HK-2 (cell line): ENCODE results near the gene EXOSC5.
A peak's percentile ranks its signal among the peaks of the same experiment; 100 is the strongest.
"Not testable (repeated sequence)": the region's sequence is repeated elsewhere in the genome, so short reads cannot be mapped to it uniquely, and the experiment has no call there.

ENCODE experiments used
- DNase-seq: peaks from one replicate; pipeline ENCODE4 v3.0.0-alpha.2; 2018; ENCODE audit not compliant: unreplicated experiment

Gene EXOSC5

DNA sequence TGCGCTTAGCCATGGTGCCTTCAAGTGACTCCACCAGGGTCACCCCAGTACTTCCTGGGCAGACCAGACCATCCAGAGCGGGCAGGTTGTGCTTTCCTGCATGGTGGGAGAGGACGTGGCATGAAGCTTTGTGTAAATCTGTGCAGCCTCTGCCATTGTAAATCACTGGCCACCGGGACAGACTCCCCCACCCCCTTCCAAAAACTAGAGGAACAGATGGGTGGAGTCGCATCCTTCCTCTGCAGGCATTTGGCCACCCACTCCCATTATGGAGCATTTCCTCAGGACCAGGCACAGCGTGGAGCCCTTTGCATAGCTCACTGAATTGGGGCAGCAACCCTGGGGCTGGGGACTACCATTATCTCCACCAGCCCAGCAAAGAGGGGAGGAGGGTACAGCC lies 8.6 kb upstream of the EXOSC5 start:
- no peak for DNase-seq

DNA sequence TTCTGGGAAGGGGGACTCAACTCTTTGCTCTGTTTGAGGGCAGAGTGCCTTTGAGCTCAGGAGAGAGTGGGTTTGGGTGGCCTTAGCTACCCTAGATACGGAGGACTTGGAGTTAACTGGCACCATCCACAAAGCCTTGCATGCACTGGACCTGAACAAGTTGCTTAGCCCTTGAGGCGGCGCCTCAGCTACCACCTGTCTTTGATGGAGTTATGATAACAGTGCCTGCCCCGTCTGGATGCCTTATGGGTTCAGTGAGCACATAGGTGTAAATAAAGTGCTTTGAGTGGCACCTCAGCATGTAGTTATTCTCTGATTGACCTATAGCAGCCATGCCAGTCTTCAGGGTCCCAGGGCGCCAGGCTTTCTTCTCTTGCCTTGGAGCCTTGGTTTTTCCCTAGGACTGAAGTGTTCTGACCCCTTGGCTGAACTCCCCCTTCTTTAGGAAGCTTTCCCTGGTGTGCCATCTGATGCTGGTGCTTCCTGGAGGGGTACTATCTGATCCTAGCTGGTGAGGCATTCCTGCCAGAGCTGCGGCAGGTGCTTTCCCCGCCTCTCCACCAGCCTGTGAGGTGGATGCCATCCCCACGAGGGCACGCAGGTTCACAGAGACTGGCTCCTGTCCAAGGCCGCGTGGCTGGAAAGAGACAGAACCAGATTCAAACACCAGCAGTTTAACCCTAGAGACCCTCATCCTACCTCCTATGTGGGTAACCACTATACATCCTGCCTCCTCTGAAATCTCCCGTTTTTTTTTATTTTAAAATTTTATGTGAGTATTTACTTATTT lies 6.2 kb upstream of the EXOSC5 start:
- DNase-seq = no peak

- DNase-seq = no peak
These were observed 4.9 kb upstream of the EXOSC5 start for GRCh38 chr19:41402010-41402409.

- no peak for DNase-seq
These were observed 4.3 kb upstream of the EXOSC5 start for GRCh38 chr19:41401483-41401882.

- DNase-seq = no peak
These were observed 2.4 kb upstream of the EXOSC5 start for GRCh38 chr19:41399525-41399924.

DNA sequence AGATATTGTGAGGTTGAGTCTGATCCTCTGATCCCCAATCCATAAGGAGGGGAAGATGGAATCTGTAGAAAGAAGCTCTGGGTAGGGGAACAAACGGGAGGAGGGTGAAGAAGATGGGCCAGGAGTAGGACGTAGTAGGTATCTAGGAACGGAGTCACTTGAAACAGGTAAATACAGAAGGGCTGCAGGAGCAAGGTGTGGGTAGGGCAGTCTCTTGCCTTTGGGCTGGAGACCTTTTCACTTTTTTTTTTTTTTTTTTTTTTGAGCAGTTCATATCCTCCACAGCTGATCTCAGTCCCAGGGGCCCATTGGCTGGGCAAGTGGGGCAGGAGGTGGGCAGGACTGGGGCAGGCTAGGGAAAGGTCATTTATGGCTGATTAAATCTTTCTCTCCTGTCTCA lies 1.9 kb upstream of the EXOSC5 start:
- no peak for DNase-seq

DNA sequence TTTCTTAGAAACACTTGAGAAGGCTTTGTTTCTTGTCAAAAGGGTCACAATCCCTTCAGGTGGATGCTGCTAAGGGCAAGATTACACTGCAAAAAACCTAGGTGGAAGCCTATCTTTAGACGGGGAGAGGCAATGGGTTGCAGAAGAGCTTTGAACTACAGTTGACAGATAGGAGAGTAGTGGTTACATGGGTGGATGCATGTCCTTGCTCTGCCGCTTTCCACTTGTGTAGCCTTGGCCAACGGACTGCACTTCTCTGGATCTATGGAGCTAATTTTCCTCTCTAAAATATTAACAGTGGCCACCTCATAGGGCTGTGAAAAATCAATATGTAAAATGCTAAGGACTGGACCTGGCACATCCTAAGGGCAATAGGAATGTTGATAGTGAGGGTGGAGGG lies 1.4 kb upstream of the EXOSC5 start:
- DNase-seq = no peak

DNA sequence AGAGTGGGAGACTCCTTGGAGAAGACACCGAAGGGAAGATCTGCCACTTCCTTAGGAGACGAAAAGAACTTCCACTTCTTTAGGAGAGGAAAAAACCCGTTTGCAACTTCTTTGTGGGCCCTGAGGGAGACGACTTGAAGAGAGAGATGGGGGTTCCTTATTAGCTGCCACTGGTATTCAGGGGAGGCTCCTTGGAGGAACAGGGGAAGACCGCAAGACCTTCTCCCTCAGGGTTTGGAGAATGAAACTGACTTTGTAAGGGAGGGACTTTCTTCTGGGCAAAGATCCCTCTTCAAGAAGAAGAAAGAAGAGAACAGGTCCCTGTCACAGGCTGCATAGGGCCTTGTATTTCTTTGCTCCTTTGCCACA lies 875 bp upstream of the EXOSC5 start:
- DNase-seq = no peak

GRCh38 chr19:41395355-41395754 lies 1.8 kb downstream of the EXOSC5 start:
- no peak for DNase-seq

- no peak for DNase-seq
These were observed 4.4 kb downstream of the EXOSC5 start for GRCh38 chr19:41392775-41393174.

GRCh38 chr19:41391618-41392017 lies 5.5 kb downstream of the EXOSC5 start:
- no peak for DNase-seq

- DNase-seq = no peak
These were observed 10.7 kb downstream of the EXOSC5 start for GRCh38 chr19:41386442-41386841.

- DNase-seq = peak; percentile 43
These were observed 12.8 kb downstream of the EXOSC5 start for GRCh38 chr19:41384351-41384750.

- DNase-seq = not testable (repeated sequence)
These were observed 15.6 kb downstream of the EXOSC5 start for GRCh38 chr19:41381536-41381935.

- DNase-seq = no peak
These were observed 19.0 kb downstream of the EXOSC5 start for GRCh38 chr19:41377977-41378709.

GRCh38 chr19:41376998-41377365 lies 20.2 kb downstream of the EXOSC5 start:
- no peak for DNase-seq

DNA sequence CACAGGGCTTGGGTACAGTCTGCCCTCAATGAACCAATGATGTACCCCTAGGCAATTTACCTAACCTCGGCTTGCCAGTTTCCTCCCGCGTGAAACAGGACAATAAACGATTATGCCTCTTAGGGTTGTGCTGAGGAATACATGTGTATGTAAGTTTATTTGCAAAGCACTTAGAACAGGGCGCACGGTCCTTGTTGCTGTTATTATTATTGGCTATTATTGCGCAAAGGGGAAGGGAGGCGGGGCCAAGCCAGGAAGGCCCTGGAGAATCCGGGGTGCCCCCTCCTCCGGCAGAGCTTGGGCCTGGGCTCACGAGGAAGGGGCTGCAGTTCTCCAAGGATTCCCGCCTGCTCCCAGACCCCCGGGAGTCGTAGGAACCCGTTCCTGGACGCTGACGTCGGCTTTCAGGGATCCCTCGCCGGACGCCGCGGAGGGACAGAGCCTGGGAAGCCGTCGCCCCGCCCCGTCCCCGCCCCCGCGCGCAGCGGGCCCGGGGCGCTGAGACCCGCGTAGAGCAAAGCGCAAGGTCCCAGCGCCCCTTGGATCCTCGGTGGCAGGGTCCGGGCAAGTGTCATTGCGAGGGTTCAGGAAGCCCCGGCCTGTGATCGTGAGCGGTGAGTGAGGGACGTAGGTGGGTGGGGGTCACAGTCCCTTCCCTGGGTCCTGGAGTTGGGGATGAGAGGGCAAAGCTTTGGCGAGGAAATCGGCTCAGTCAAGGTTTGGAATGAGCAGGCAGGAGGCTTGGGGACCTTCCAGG lies 20.7 kb downstream of the EXOSC5 start, which contains the start of gene TMEM91:
TMEM91 (plus strand) TSS at position 293 of the 757 bp plus-strand sequence. CDS start 1,777 bp downstream, outside the sequence.
- no peak for DNase-seq

DNA sequence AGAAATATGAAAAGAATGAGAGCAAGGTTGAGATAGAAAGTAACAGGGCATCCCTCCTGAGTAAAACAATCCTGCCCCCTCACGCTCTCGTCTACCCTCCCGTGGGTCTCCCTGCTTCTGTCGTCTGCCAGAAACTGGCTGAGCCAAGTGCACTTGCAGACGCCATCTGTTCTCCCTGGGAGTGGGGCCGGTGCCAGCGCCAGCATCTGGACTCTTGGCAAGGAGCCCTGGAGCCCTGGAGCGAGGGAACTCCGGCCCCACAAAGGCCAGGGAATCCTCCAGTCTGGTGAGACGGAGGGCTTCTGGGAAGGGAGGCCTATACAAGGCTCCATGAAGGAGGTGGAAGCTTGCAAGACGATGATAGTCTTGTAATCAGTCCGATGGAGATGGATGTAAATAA lies 23.2 kb downstream of the EXOSC5 start:
- DNase-seq = no peak

- no peak for DNase-seq
These were observed 24.7 kb downstream of the EXOSC5 start for GRCh38 chr19:41372501-41372900.

DNA sequence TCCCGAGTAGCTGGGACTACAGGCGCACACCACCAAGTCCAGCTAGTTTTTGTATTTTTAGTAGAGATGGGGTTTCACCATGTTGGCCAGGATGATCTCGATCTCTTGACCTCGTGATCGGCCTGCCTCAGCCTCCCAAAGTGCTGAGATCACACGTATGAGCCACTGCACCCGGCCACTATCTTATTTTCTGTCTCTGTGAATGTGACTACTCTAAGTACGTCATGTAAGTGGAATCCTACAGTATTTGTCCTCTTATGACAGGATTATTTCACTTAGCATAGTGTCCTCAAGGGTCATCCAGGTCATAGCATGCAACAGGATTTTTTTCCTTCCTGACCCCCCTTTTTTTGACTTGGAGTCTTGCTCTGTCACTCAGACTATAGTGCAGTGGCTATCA lies 25.6 kb downstream of the EXOSC5 start:
- no peak for DNase-seq

- DNase-seq = not testable (repeated sequence)
These were observed 26.0 kb downstream of the EXOSC5 start for GRCh38 chr19:41371119-41371518.

- no peak for DNase-seq
These were observed 27.4 kb downstream of the EXOSC5 start for GRCh38 chr19:41369769-41370168.
